HUES48 (cell line): ENCODE measurements around the gene BAHD1.

Source experiments
- H3K27ac ChIP-seq: one replicate; pipeline ENCODE4 v1.7.0; 2013; ENCODE audit warnings: low read depth, low read length, inconsistent platforms
- H3K27me3 ChIP-seq: 2 replicates; pipeline ENCODE4 v1.6.1; 2013; ENCODE audit warnings: mild to moderate bottlenecking, low read length; ENCODE audit not compliant: control insufficient read depth, insufficient read depth
- H3K36me3 ChIP-seq: 2 replicates; pipeline ENCODE4 v1.6.1; 2013; ENCODE audit warnings: low read length; ENCODE audit not compliant: control insufficient read depth, insufficient read depth
- H3K4me1 ChIP-seq: 2 replicates; pipeline ENCODE4 v1.6.1; 2013; ENCODE audit warnings: mild to moderate bottlenecking, low read length; ENCODE audit not compliant: control insufficient read depth, insufficient read depth
- H3K4me3 ChIP-seq: 2 replicates; pipeline ENCODE4 v1.5.1; 2013; ENCODE audit warnings: mild to moderate bottlenecking, low read depth, low read length
- H3K9ac ChIP-seq: 2 replicates; pipeline ENCODE4 v1.6.1; 2013; ENCODE audit warnings: mild to moderate bottlenecking, low read depth, low read length, moderate library complexity
- H3K9me3 ChIP-seq: 2 replicates; pipeline ENCODE4 v1.6.1; 2013; ENCODE audit warnings: low read length; ENCODE audit not compliant: control insufficient read depth, insufficient read depth

The BAHD1 gene

GRCh38 chr15:40469776-40470390, 29.1 kb downstream of the BAHD1 start:
- Histone ChIP-seq H3K4me3 (peak overlapping the region; percentile 60), H3K36me3 (peaks cover 35% of the 10 kb centered on the region), H3K9me3 (no peaks in the 10 kb centered on the region), H3K27me3 (no peaks in the 10 kb centered on the region), H3K9ac (no peak overlapping the region), H3K27ac (peak overlapping the region; percentile 83), H3K4me1 (peaks cover 11% of the 10 kb centered on the region; the same call in 1 of the 2 replicates)

- Histone ChIP-seq H3K4me3 (peak within 1 kb of the TSS; percentile 68), H3K9ac (peak within 1 kb of the TSS; percentile 71), H3K9me3 (no peaks in the 10 kb centered on the region), H3K4me1 (peaks cover 11% of the 10 kb centered on the region; the same call in 1 of the 2 replicates), H3K27ac (peak within 1 kb of the TSS; percentile 83), H3K36me3 (peaks cover 28% of the 10 kb centered on the region), H3K27me3 (no peaks in the 10 kb centered on the region)
These were observed 29.8 kb downstream of the BAHD1 start, which contains the start of gene CHST14 for GRCh38 chr15:40470423-40471104. TSS of gene CHST14 (plus strand) at chr15:40470984. CDS start at chr15:40471214, 230 bp downstream.

GRCh38 chr15:40471105-40471807, 30.5 kb downstream of the BAHD1 start:
- Histone ChIP-seq H3K27ac (peak overlapping the region; percentile 39), H3K27me3 (no peaks in the 10 kb centered on the region)

GRCh38 chr15:40471808-40472150, 31.0 kb downstream of the BAHD1 start:
- Histone ChIP-seq H3K4me3 (peak overlapping the region; percentile 68), H3K36me3 (peaks cover 17% of the 10 kb centered on the region), H3K4me1 (peaks cover 11% of the 10 kb centered on the region; the same call in 1 of the 2 replicates), H3K9ac (peak overlapping the region; percentile 71; the same call in 1 of the 2 replicates), H3K27ac (peak overlapping the region; percentile 39), H3K9me3 (no peaks in the 10 kb centered on the region), H3K27me3 (no peaks in the 10 kb centered on the region)

More at GRCh38 chr15:40471105-40471807, 30.5 kb downstream of the BAHD1 start:
- Histone ChIP-seq H3K4me1 (peaks cover 11% of the 10 kb centered on the region; the same call in 1 of the 2 replicates), H3K9me3 (no peaks in the 10 kb centered on the region), H3K36me3 (peaks cover 22% of the 10 kb centered on the region), H3K9ac (peak overlapping the region; percentile 71; the same call in 1 of the 2 replicates), H3K4me3 (peak overlapping the region; percentile 68)

- no peak overlapping the region for H3K27ac ChIP-seq
- peak overlapping the region; percentile 68 for H3K4me3 ChIP-seq
- no peaks in the 10 kb centered on the region for H3K27me3 ChIP-seq
- peaks cover 11% of the 10 kb centered on the region; the same call in 1 of the 2 replicates for H3K4me1 ChIP-seq
- H3K36me3 ChIP-seq = peaks cover 12% of the 10 kb centered on the region
- H3K9me3 ChIP-seq = no peaks in the 10 kb centered on the region
- H3K9ac ChIP-seq = no peak overlapping the region
These were observed 31.5 kb downstream of the BAHD1 start for GRCh38 chr15:40472171-40472727.

- H3K27ac ChIP-seq = no peak overlapping the region
- H3K27me3 ChIP-seq = no peaks in the 10 kb centered on the region; the same call in 1 of the 2 replicates
- H3K4me3 ChIP-seq = no peak overlapping the region
- no peaks in the 10 kb centered on the region for H3K36me3 ChIP-seq
- peaks cover 18% of the 10 kb centered on the region for H3K4me1 ChIP-seq
- H3K9me3 ChIP-seq = no peaks in the 10 kb centered on the region
- no peak overlapping the region for H3K9ac ChIP-seq
These were observed 33.8 kb downstream of the BAHD1 start for GRCh38 chr15:40474581-40474980.

- Histone ChIP-seq H3K4me1 (peaks cover 7% of the 10 kb centered on the region), H3K27me3 (no peaks in the 10 kb centered on the region; the same call in 1 of the 2 replicates), H3K4me3 (no peak overlapping the region), H3K9me3 (no peaks in the 10 kb centered on the region), H3K9ac (no peak overlapping the region), H3K36me3 (no peaks in the 10 kb centered on the region), H3K27ac (no peak overlapping the region)
These were observed 37.0 kb downstream of the BAHD1 start for GRCh38 chr15:40477642-40478327.

- no peak overlapping the region for H3K9ac ChIP-seq
- H3K9me3 ChIP-seq = no peaks in the 10 kb centered on the region
These were observed 38.3 kb downstream of the BAHD1 start for GRCh38 chr15:40479024-40479423.

GRCh38 chr15:40481341-40482074, 40.8 kb downstream of the BAHD1 start:
- no peaks in the 10 kb centered on the region for H3K36me3 ChIP-seq
- no peaks in the 10 kb centered on the region; the same call in 1 of the 2 replicates for H3K27me3 ChIP-seq
- H3K27ac ChIP-seq = no peak overlapping the region
- no peaks in the 10 kb centered on the region for H3K9me3 ChIP-seq
- peaks cover 7% of the 10 kb centered on the region for H3K4me1 ChIP-seq
- H3K9ac ChIP-seq = no peak overlapping the region
- no peak overlapping the region for H3K4me3 ChIP-seq

More at GRCh38 chr15:40479024-40479423, 38.3 kb downstream of the BAHD1 start:
- Histone ChIP-seq H3K27ac (no peak overlapping the region), H3K36me3 (no peaks in the 10 kb centered on the region), H3K4me3 (no peak overlapping the region), H3K27me3 (no peaks in the 10 kb centered on the region; the same call in 1 of the 2 replicates), H3K4me1 (peaks cover 7% of the 10 kb centered on the region)

- Histone ChIP-seq H3K4me1 (no peaks in the 10 kb centered on the region), H3K4me3 (no peak overlapping the region), H3K9me3 (no peaks in the 10 kb centered on the region)
These were observed 43.2 kb downstream of the BAHD1 start for GRCh38 chr15:40483919-40484318.

More at GRCh38 chr15:40483919-40484318, 43.2 kb downstream of the BAHD1 start:
- Histone ChIP-seq H3K9ac (no peak overlapping the region), H3K27ac (no peak overlapping the region), H3K36me3 (no peaks in the 10 kb centered on the region), H3K27me3 (no peaks in the 10 kb centered on the region)
